Chondrocyte (in vitro differentiated cells): ENCODE results near the gene TUBA4A. TPM values are rescaled to one million over a fixed set of nuclear protein-coding genes. Genes with fewer than 3 reads are reported as not detected.

Experiments used
- DNase-seq: peaks from one replicate; pipeline ENCODE4 v3.0.0; 2021; ENCODE audit warnings: mixed read lengths, low spot score
- H3K27ac Mint-ChIP-seq: one replicate; pipeline ENCODE4 v1.8.0; 2021; ENCODE audit warnings: mild to moderate bottlenecking, moderate library complexity, mixed read lengths; ENCODE audit not compliant: unreplicated experiment
- H3K27me3 Mint-ChIP-seq: 2 replicates; pipeline ENCODE4 v1.8.0; 2021; ENCODE audit warnings: low read depth, mixed read lengths
- H3K36me3 Mint-ChIP-seq: 2 replicates; pipeline ENCODE4 v1.8.0; 2021; ENCODE audit warnings: low read depth, mixed read lengths
- H3K4me1 Mint-ChIP-seq: 2 replicates; pipeline ENCODE4 v1.8.0; 2021; ENCODE audit warnings: low read depth, mild to moderate bottlenecking, mixed read lengths
- H3K4me3 Mint-ChIP-seq: one replicate; pipeline ENCODE4 v1.8.0; 2021; ENCODE audit warnings: mild to moderate bottlenecking, moderate library complexity, mixed read lengths; ENCODE audit not compliant: unreplicated experiment
- H3K9me3 Mint-ChIP-seq: 2 replicates; pipeline ENCODE4 v1.8.0; 2021; ENCODE audit warnings: low read depth, mixed read lengths
- CTCF ChIP-seq: fragments of 200-600 bp; sonication (generic); IDR thresholded peaks from 2 replicates; pipeline ENCODE4 v1.5.0; 2021; ENCODE audit warnings: antibody characterized with exemption, mild to moderate bottlenecking, moderate library complexity
- total RNA-seq: library from RNA; stranded (reverse); gene quantifications from 3 replicates; pipeline ENCODE4 v1.2.1, GENCODE V29; 2021

TUBA4A gene
- total RNA-seq, 1 donor from 2014 or later: 9.4 TPM

GRCh38 chr2:219220652-219221402, 32.9 kb downstream of the TUBA4A start:
- Mint-ChIP-seq H3K9me3 (no peaks in the 10 kb centered on the region), H3K27me3 (no peaks in the 10 kb centered on the region), H3K4me3 (no peak overlapping the region), H3K36me3 (peaks cover 18% of the 10 kb centered on the region), H3K4me1 (peaks cover 28% of the 10 kb centered on the region), H3K27ac (no peak overlapping the region)
- no peak for DNase-seq
- no peak for TF ChIP-seq CTCF

- peak overlapping the region; percentile 84 for H3K4me3 Mint-ChIP-seq
- H3K36me3 Mint-ChIP-seq: peaks cover 14% of the 10 kb centered on the region
- no peak for DNase-seq
- TF ChIP-seq CTCF: no peak
- H3K9me3 Mint-ChIP-seq: no peaks in the 10 kb centered on the region
- peaks cover 28% of the 10 kb centered on the region for H3K4me1 Mint-ChIP-seq
- H3K27me3 Mint-ChIP-seq: no peaks in the 10 kb centered on the region
- peak overlapping the region; percentile 45 for H3K27ac Mint-ChIP-seq
Measured at GRCh38 chr2:219219784-219220532, 33.8 kb downstream of the TUBA4A start.

- Mint-ChIP-seq H3K27me3 (no peaks in the 10 kb centered on the region), H3K36me3 (peaks cover 18% of the 10 kb centered on the region), H3K4me3 (peak within 1 kb of the TSS; percentile 84), H3K4me1 (peaks cover 28% of the 10 kb centered on the region), H3K27ac (peak within 1 kb of the TSS; percentile 99), H3K9me3 (no peaks in the 10 kb centered on the region)
- DNase-seq: peak; percentile 97
- no peak for TF ChIP-seq CTCF
Measured at GRCh38 chr2:219218732-219219701, 34.7 kb downstream of the TUBA4A start, which contains the start of gene ABCB6. ABCB6 (minus strand) TSS chr2:219218958; CDS start chr2:219218673, 285 bp downstream.

- H3K9me3 Mint-ChIP-seq: no peaks in the 10 kb centered on the region
- H3K27me3 Mint-ChIP-seq: no peaks in the 10 kb centered on the region
- H3K36me3 Mint-ChIP-seq: peaks cover 19% of the 10 kb centered on the region
- peak overlapping the region; percentile 99 for H3K27ac Mint-ChIP-seq
- H3K4me3 Mint-ChIP-seq: peak overlapping the region; percentile 84
- TF ChIP-seq CTCF: peak; percentile 46
- no peak for DNase-seq
- H3K4me1 Mint-ChIP-seq: peaks cover 28% of the 10 kb centered on the region
Measured at GRCh38 chr2:219218217-219218731, 35.4 kb downstream of the TUBA4A start.
